GM12872 (cell line): ENCODE results near the gene GATM.

Experiments
- TF ChIP-seq, protein P1 (sequence below): IDR thresholded peaks from 3 replicates; pipeline ENCODE4 v1.5.1; 2011; ENCODE audit warnings: low read depth, mild to moderate bottlenecking, low read length, moderate library complexity; ENCODE audit not compliant: insufficient read depth

GATM gene

DNA sequence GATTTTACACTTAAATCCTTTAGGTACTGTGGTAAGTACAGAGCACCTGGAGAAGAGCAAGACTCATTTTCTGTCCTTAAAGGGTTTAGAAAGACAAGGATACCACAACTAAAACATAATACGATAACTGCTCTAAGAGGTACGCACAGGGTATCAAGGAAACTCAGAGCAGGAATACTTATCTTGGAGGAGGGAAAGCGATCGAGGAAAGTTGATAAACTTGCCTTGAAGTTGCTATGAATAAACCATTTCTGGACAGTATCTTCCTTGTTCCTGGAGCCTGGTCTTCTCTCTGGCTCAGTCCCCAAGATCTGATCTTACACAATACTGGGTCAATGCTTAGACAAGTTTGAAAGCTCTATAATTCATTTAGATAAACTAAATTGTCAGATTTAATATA is 17.6 kb upstream of the GATM start:
- TF ChIP-seq, protein P1, sequence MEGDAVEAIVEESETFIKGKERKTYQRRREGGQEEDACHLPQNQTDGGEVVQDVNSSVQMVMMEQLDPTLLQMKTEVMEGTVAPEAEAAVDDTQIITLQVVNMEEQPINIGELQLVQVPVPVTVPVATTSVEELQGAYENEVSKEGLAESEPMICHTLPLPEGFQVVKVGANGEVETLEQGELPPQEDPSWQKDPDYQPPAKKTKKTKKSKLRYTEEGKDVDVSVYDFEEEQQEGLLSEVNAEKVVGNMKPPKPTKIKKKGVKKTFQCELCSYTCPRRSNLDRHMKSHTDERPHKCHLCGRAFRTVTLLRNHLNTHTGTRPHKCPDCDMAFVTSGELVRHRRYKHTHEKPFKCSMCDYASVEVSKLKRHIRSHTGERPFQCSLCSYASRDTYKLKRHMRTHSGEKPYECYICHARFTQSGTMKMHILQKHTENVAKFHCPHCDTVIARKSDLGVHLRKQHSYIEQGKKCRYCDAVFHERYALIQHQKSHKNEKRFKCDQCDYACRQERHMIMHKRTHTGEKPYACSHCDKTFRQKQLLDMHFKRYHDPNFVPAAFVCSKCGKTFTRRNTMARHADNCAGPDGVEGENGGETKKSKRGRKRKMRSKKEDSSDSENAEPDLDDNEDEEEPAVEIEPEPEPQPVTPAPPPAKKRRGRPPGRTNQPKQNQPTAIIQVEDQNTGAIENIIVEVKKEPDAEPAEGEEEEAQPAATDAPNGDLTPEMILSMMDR, result no peak

DNA sequence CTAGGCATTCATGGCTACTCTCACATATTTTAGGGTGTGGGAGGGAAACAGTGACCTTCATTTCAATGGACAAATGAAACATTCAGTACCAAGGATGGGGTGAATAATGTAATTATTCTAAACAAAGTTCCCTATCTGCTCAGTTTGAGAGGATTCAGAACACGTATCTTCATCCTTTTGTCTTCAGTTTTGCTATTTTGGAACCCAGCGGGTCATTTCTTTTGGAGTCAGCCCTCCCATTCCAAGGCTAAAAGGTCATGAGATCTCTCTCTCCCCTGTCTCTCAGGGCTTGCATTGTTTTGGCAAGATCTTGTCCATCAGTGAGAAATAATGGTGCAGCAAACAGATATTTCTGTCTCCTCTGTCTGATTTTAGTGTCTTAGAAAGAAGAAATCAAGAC is 16.3 kb upstream of the GATM start:
- TF ChIP-seq, protein P1, result no peak

DNA sequence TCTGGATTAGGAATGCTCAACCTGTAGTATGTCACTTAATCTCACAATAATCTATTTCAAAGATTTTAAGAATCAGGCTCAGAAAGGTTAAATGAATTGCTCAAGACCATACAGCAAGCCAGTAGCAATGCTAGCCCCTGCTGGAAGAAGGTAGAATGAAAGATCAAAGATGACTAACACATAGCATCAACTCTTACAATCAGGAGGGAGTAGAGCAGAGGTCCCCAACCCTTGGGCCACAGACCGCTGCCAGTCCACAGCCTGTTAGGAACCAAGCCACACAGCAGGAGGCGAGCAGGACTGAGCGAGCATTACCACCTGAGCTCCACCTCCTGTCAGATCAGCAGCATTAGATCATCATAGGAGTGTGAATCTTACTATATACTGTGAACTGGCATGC is 15.5 kb upstream of the GATM start:
- TF ChIP-seq, protein P1, result peak; percentile 43; the same call in 2 of the 3 replicates

DNA sequence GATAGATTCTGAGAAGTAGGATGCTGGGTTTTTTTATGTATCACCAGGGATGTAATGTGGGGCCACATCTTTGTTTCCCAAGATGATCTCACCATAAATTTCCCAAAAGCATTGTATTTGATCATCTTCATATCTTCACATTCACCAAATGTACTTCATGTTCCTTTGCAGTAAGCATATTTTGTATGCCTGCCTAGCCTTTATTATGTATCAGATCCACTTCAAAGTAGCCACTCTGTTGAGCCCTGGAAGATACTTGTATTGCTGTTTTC is 14.2 kb upstream of the GATM start:
- TF ChIP-seq, protein P1, result no peak

DNA sequence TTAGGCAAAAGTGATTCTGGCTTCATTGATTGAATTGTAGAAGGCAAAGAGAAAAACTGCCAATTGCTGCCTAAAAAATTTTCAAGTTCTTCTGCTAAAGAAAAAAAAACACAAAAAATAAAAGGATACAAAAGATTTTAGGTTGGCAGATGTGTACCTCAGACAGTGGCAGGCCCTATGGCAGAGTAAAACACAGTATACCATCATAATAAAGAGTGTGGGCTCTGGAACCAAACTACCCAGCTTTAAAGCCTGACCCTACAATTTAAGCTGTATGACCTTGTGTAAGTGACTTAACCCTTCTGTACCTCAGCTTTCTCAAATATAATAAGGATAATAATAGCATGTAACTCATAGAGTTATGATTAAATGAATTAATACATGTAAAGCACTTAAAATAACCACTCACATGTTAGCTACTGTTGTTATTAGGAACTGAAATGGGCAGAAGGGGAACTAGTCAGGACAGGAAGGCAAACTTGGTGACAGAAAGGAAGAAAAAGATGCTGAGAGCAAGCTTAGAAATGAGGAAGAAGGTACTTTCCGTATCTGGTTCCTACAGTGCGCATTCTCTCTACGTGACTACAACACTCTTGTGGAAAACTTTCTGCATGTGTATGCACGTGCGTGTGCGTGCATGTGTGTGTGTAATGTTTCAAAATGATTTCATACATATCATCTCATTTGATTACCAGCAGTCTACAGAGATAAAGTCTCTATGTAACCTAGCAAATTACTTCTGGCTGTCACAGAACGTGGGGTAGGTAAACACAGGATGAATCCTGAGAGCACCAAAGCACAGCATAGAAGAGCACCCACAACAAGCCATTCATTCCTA is 13.6 kb upstream of the GATM start:
- TF ChIP-seq, protein P1, result no peak

DNA sequence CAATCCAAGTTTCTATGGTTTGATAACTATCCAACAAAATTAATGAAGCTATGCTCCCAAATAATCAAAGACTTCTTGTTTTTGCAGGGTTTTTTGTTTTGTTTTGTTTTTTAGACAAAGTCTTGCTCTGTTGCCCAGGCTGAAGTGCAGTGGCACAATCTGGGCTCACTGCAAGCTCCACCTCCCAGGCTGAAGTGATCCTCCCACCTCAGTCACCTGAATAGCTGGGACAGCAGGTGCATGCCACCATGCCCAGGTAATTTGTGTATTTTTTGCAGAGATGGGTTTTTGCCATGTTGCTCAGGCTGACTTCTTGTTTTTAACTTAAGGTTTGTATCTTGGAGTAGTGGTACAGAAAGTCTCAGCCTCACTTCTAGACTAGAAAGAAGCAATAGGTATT is 11.0 kb upstream of the GATM start:
- TF ChIP-seq, protein P1, result no peak

DNA sequence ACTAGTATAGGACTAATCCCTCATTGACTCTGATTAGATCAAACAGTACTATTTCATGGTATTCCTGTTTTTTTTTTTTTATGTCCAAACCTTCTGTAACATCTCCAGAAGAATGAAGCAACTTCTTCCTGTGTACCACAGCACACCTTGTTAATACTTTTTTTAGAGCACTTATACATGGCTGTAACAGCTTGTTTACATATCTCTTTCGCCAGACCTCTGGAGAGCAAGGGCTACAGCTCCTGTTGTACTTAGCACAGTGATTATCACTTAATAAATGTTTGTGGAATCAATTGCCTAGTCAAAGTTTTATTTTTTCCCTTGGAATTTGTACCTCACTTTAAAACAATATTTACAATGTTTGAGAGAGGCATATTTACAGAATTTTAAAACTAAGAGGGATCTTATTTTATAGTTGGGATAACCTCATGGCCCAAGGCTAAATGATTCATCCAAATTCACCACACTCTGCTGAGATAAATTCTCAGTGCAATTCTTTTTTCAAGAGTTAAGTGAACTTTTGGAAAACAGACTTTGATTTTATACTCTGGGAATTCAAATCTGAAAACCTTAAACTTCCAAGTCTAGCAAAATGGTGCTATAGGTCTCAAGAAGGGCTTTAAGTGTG is 9.2 kb upstream of the GATM start:
- TF ChIP-seq, protein P1, result no peak
